Esophagus muscularis mucosa (tissue), 4 donors: ENCODE data around the gene COPE.

Source experiments
- EP300 ChIP-seq: sonication (generic); formaldehyde crosslinking; IDR thresholded peaks from one replicate; pipeline ENCODE4 v1.6.1; 2017; ENCODE audit warnings: antibody characterized with exemption
- POLR2AphosphoS5 ChIP-seq, 2 donors: sonication (generic); formaldehyde crosslinking; IDR thresholded peaks; one replicate each; pipeline ENCODE4 v1.6.1; 2017; ENCODE audit warnings: antibody characterized with exemption in 2 of 2
- TF ChIP-seq, protein P1 (sequence below), 3 experiments: fragments of 200-600 bp in 2 of 3; fragments of 450-650 bp in 1 of 3; sonication (generic) in 2 of 3; IDR thresholded peaks; one replicate each; pipeline ENCODE4 v1.5.1; 2017 to 2019; ENCODE audit warnings: antibody characterized with exemption in 3 of 3, mild to moderate bottlenecking in 2 of 3, moderate library complexity in 1 of 3

DNA sequence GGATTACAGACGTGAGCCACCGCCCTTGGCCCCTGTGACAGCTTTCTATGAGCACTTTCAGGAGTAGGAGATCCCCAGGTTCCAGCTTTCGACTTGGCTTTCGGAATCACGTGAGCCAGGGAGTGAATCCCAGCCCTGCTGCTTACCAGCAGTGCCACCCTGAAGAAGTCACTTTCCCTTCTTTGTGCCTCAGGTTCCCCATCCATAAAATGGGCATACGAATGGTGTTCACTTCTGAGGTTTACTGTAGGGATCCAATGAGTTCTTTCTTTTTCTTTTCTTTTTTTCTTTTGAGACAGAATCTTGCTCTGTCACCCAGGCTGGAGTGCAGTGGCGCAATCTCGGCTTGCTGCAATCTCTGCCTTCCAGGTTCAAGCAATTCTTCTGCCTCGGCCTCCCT lies 26.1 kb upstream of the COPE start:
- TF ChIP-seq POLR2AphosphoS5 (IDR thresholded peaks at IDR 0.05), result no peak
- TF ChIP-seq, protein P1, sequence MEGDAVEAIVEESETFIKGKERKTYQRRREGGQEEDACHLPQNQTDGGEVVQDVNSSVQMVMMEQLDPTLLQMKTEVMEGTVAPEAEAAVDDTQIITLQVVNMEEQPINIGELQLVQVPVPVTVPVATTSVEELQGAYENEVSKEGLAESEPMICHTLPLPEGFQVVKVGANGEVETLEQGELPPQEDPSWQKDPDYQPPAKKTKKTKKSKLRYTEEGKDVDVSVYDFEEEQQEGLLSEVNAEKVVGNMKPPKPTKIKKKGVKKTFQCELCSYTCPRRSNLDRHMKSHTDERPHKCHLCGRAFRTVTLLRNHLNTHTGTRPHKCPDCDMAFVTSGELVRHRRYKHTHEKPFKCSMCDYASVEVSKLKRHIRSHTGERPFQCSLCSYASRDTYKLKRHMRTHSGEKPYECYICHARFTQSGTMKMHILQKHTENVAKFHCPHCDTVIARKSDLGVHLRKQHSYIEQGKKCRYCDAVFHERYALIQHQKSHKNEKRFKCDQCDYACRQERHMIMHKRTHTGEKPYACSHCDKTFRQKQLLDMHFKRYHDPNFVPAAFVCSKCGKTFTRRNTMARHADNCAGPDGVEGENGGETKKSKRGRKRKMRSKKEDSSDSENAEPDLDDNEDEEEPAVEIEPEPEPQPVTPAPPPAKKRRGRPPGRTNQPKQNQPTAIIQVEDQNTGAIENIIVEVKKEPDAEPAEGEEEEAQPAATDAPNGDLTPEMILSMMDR (IDR thresholded peaks at IDR 0.05), result no peak
- TF ChIP-seq EP300, result no peak
